Measurements from ENCODE around the gene FARP1.

Gene FARP1

GRCh38 chr13:98320561-98321105 is 177.7 kb downstream of the FARP1 start:
- DNase-seq (ENCODE audit: extremely low spot score): no peak
- TF ChIP-seq CTCF (IDR thresholded peaks at IDR 0.05; ENCODE audit: control extremely low read depth, extremely low read depth, low read depth, missing control alignments): no peak
- ChIA-PET CTCF (interaction anchor here (1.6 kb wide), 1 partner anchor 465 kb away, joined by 3 read pairs; no protein-coding TSS in a partner anchor), POLR2A (no interaction called here)

DNA sequence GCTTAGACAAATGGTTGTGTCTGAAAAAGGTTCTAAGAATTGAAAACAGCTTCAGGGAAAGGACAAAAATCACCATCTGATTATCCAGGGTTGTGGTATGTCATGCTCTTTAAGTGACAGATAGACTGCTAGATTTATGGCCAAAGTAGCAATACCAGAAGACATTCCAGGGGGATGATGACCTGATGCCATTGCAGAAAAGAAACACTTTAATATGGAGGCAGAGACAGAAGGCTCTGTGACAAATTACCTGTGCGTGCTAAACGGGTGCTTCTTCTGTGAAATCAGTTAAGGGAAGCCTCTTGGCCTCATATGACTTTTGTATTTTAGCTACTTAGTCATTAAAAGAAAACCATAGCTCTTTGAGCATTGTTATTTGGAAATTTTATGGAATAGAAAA is 178.5 kb downstream of the FARP1 start:
- ChIA-PET CTCF (interaction anchor here (1.0 to 1.6 kb wide), 2 partner anchors 12 to 465 kb away, joined by 3 read pairs; no protein-coding TSS in a partner anchor), POLR2A (no interaction called here)
- TF ChIP-seq CTCF (IDR thresholded peaks at IDR 0.05; ENCODE audit: control extremely low read depth, extremely low read depth, low read depth, missing control alignments): no peak
- no peak for DNase-seq (ENCODE audit: extremely low spot score)

DNA sequence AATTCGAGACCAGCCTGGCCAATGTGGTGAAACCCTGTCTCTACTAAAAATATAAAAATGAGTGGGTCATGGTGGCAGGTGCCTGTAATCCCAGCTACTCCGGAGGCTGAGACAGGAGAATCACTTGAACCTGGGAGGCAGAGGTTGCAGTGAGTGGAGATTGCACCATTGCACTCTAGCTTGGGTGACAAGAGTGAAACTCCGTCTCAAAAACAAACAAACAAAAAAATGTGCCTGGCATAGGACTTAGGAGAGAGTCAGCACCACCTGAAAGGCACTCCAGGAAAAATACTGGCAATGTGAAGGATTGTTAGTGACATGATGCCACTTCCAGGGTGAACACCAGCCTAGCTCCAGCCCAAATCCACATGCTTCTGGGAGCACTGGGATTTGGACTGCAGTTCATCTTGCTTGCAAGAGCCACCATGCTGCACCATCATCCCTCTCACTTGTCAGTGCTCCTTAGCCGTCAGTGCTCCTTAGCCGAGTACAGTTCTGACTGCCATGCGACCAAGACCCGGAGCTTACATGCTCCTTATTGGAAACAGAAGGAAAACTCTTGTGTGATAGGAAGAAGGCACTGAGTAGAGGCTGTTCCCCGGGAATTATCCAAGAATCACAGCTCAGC is 179.3 kb downstream of the FARP1 start:
- DNase-seq (ENCODE audit: extremely low spot score): no peak
- POLR2A ChIA-PET: no interaction called here
- CTCF ChIA-PET: interaction anchor here (1.0 to 1.6 kb wide), 2 partner anchors 11 to 466 kb away, joined by 3 read pairs; no protein-coding TSS in a partner anchor
- TF ChIP-seq CTCF (IDR thresholded peaks at IDR 0.05; ENCODE audit: control extremely low read depth, extremely low read depth, low read depth, missing control alignments): no peak

DNA sequence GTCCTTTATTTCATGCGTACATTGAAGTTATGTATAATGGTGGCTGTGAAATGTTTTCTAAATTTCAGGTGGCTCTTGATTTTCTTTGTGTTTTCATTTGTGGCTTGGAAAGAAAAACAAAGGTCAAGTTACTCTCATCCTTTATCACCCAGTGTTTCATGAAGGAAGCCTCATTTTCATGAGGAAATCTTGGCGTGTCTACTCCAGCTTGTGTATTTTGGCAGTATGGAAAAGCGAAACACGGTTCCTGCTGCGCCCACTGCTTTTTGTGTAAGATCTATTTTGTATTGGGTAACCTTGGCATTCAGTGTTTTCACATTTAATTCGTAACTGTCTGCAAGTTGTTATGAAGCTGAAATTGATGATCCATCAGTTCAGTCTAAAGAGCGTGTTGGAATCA is 181.2 kb downstream of the FARP1 start:
- DNase-seq (ENCODE audit: extremely low spot score): no peak
- POLR2A ChIA-PET: no interaction called here
- no peak for TF ChIP-seq CTCF (IDR thresholded peaks at IDR 0.05; ENCODE audit: control extremely low read depth, extremely low read depth, low read depth, missing control alignments)
- CTCF ChIA-PET: no interaction called here

DNA sequence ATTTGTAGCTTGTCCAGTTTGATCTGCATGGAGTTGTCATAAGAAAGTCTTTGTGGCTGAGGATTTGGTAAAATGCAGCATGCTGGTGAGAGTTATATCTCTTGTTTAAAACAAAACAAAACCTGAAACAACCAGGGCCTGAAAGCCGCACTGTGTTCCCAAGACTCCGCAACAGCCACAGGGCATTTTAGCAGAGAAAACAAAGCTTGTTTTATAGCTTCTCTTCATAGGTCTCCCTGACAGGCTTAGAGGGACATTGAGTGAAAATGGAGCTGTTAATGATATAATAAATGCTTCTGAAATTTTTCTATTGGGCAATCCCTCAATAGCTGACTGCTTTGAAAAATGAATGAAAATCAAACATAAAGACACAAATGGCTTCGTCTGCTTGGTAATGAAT is 182.8 kb downstream of the FARP1 start:
- CTCF ChIA-PET: interaction anchor here (0.9 kb wide), 1 partner anchor 10 kb away, joined by 3 read pairs; no protein-coding TSS in a partner anchor

GRCh38 chr13:98326291-98326690 is 183.4 kb downstream of the FARP1 start:
- no peak for DNase-seq (ENCODE audit: extremely low spot score)
- TF ChIP-seq CTCF (IDR thresholded peaks at IDR 0.05; ENCODE audit: control extremely low read depth, extremely low read depth, low read depth, missing control alignments): no peak
- POLR2A ChIA-PET: no interaction called here
- CTCF ChIA-PET: no interaction called here

More for the DNA sequence above, 182.8 kb downstream of the FARP1 start:
- POLR2A ChIA-PET: no interaction called here
- no peak for TF ChIP-seq CTCF (IDR thresholded peaks at IDR 0.05; ENCODE audit: control extremely low read depth, extremely low read depth, low read depth, missing control alignments)
- no peak for DNase-seq (ENCODE audit: extremely low spot score)
